GM19193 (cell line): ENCODE results near the gene RNF224.

Experiments used
- POLR2A ChIP-seq: IDR thresholded peaks from 4 replicates; pipeline ENCODE4 v1.6.1; 2011; ENCODE audit not compliant: insufficient read depth, insufficient read length; ENCODE audit errors: extremely low read depth

The RNF224 gene

GRCh38 chr9:137234055-137234697 lies 6.9 kb downstream of the RNF224 start:
- TF ChIP-seq POLR2A = no peak

- no peak for TF ChIP-seq POLR2A
These were observed 7.6 kb downstream of the RNF224 start for GRCh38 chr9:137234758-137235423.

- no peak for TF ChIP-seq POLR2A
These were observed 8.3 kb downstream of the RNF224 start for GRCh38 chr9:137235424-137236237.

GRCh38 chr9:137236238-137236935 lies 9.1 kb downstream of the RNF224 start:
- TF ChIP-seq POLR2A = peak; percentile 36

DNA sequence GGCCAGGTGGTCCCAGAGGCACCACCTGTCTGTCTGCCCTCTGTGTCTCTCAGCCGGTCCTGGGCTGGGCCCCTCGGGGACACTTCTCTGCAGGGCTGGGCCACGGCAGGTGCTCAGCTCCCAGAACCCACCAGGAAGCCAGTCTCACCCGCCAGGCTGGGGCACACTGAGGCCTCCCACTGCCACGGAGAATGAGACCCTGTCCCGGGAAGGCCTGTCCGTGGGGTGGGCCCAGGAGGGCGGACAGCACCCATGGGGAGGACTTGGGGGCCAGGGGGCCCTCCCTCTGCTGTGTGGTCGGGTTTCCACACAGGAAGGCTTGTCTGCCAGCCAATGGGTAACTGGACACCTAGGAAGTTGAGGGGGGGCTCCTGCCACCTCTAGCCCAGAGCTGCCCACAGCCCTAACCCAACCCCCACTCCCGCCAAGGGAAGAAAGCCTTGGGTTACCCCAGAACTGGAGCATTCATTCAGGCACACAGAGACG lies 9.7 kb downstream of the RNF224 start:
- TF ChIP-seq POLR2A = no peak

DNA sequence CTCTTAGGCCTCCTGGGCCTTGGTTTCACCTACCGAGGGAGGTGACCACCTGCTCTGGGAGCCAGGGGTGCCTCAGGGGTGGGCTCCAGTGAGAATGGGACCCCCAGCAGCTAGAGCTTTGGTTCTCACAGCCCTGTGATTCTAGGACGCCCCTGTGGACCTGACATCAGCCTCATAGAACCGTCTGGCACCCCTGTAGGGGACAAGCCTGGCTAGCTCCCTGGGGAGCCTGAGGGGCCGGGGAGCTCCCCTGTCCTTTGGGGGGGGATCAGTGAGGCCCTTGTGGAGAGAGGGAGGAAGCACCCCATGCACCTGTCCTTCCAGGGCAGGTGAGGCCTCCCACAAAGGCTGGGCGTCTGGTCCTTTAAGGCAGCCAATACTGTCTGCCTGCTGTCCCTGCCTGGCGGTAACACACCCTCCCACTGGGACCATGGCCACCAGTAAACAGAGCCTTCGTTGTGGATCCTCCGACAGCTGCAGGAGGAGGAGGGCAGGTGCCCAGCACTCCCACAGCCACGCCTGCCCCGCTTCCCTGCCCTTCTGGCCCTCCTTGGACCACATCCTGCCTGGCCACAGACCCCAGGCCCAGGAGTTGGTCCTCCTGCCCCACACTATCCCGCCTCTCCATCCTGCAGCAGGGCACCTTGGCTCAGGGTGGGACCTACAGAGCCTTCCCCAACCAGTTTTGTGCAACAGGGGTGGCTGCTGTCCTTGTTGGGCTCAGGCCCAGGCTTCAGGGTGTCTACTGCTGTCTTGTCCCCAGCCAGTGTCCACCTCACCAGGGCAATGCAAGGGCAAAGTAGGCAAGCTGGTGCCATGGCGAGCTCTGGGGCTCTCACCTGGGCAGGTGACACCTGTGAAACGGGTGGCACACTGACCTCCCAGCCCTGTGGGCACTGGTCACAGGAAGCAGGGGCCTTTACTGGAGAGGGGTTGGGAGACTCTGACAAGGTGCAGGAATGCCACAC lies 10.7 kb downstream of the RNF224 start:
- TF ChIP-seq POLR2A = no peak

- TF ChIP-seq POLR2A = peak; percentile 50
These were observed 13.1 kb downstream of the RNF224 start for GRCh38 chr9:137240318-137240840.

DNA sequence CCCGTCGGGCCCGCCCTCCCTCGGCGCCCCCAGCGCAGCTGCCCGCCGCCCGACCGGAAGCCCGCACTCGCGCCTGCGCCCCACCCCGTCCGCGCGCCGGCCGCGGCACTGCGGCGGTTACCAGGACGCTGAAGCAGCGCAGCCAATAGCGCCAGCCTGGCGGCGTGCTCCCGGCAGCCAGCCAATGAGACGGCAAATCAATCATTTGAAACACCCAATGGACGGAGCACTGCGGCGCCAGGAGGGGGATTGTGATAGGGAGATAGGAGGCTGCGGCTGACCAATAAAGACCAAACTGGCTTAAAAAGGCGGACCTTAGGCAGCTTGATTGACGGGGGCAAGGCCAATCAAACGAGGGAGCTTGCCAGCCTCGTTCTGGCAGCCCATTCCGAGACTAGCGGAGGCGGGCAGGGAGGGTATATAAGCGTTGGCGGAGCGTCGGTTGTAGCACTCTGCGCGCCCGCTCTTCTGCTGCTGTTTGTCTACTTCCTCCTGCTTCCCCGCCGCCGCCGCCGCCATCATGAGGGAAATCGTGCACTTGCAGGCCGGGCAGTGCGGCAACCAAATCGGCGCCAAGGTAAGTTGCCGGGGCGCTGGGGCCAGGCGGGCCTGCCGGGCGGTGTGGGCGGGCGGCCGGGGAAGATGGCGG lies 13.7 kb downstream of the RNF224 start, which contains the start of gene TUBB4B:
Gene TUBB4B, plus strand, starts transcription at position 447 of the 649 bp plus-strand sequence. Its CDS starts 74 bp downstream, at position 521.
- peak; percentile 100 for TF ChIP-seq POLR2A

- no peak for TF ChIP-seq POLR2A
These were observed 14.4 kb downstream of the RNF224 start for GRCh38 chr9:137241490-137242268.

- no peak for TF ChIP-seq POLR2A
These were observed 15.2 kb downstream of the RNF224 start for GRCh38 chr9:137242269-137243203.
